Stimulated activated CD8-positive, alpha-beta memory T cell treated with anti-CD3 and anti-CD28 coated beads, Interleukin-4, amount 100 ng/mL, for 1 hour (primary cell): Measurements from ENCODE around the gene COL20A1.

Experiments used
- DNase-seq, 2 donors: peaks; one replicate each; pipeline ENCODE4 v3.0.0-alpha.2; 2020; ENCODE audit warnings: low read depth in 2 of 2, low spot score in 1 of 2

Gene COL20A1

DNA sequence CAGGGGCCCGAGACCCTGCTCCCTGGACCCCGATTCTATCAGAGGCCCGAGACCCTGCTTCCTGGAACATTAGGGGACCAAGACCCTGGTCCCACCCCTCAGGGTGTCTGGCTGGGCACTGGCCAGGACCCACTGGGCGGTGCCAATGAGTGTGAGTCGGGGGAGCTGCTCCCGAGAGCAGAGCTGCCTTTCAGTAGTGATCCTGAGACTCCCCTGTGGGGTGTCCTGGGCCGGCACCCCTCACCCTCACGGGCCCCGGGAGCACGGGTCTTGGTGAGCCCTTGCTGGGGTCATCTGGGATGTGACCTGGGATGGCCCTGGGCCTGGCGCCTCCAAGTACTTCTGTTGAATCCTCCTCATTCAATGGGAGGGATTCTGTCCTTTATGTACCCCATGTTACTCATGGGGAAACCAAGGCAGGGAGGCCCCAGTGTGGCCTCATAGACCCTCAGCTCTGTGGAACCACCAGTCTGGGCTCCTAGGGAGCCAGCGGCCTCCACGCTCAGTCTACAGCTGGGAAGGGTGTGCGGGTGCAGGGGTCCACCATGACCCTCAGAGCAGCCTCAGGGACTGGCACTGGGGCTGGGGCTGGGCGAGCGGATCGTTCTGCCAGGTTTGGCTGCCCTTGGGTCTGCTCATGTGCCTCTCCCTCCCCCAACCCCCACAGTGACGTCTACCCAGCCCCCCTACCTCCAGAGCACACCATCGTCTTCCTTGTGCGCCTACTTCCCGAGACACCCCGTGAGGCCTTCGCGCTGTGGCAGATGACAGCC, 25.6 kb downstream of the COL20A1 start:
- DNase-seq = no peak

DNA sequence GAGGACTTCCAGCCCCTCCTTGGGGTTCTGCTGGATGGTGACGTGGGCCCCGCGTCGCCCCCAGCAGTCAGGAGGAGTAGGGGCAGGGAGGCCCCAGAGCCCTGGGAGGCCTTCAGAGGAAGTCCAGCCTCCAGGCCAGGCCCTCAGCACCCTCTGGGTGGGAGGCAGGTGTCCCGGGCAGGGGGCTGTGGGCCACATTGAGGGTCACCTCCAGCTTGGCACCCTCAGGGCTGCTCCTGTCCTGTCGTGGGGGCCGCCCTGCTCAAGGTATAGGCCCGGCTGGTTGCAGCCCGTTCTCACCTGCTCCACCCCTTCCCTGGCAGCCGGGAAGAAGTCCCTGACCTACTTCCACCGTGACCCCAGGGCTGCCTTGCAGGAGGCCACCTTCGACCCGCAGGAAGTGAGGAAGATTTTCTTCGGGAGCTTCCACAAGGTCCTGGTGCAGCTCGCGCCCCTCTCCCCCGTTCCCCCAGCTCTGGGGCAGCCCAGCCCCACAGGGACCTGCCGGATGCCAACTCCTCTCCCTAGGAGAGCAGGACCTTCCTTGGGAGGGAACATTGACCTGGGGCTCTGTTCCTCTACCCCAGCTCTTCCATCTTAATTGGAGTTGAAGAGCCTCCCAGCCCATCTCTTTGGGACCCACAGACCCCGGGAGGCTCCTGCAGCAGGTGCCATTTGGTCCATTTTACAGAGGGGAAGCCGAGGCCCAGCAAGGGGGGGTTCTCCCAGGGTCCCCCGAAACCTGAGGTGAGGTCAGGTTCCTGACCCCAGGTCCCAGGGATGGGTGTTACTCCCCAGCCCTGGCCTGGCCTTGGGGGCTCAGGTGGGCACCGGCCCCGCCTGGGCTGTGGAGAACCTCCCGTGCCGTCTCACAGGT, 26.4 kb downstream of the COL20A1 start:
- no peak for DNase-seq

DNA sequence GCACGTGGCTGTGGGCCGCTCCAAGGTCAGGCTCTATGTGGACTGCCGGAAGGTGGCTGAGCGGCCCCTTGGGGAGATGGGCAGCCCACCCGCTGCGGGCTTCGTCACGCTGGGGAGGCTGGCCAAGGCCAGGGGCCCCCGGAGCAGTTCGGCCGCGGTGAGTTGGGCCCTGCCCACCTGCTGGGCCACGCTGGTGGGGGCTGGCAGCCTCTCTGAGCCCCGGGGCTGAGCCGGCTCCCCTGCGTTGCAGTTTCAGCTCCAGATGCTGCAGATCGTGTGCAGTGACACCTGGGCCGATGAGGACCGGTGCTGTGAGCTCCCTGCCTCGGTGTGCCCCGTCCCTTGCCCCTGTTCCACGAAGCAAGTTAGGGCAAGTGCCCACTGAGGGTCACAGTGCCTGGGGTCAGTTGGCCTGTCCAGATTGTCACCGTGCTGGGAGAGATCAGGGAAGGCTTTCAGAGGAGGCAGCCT, 27.1 kb downstream of the COL20A1 start:
- DNase-seq = no peak

DNA sequence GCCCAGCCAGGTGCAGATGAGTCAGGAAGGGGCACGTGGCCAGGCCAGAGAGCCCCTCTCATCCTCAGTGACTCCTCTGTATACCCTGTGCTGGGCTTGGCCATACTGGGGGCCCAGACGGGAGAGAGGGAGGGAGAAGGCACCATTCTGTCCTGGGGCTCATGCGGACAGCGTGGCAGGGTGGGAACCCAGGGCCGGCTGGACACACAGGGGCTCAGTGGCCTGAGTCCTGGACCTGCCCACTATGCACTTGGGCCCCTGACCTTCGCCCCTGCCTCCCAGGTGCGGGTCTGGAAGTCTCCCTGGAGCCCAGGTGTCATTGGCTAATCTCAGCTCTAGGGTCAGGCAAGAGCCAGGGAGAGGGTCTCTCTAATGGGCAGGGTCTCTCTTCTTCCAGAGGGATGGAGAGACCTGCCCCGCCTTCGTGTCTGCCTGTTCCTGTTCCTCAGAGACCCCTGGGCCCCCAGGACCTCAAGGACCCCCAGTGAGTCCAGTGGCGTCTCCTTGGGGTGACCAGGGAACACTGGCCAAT, 27.7 kb downstream of the COL20A1 start:
- no peak for DNase-seq

DNA sequence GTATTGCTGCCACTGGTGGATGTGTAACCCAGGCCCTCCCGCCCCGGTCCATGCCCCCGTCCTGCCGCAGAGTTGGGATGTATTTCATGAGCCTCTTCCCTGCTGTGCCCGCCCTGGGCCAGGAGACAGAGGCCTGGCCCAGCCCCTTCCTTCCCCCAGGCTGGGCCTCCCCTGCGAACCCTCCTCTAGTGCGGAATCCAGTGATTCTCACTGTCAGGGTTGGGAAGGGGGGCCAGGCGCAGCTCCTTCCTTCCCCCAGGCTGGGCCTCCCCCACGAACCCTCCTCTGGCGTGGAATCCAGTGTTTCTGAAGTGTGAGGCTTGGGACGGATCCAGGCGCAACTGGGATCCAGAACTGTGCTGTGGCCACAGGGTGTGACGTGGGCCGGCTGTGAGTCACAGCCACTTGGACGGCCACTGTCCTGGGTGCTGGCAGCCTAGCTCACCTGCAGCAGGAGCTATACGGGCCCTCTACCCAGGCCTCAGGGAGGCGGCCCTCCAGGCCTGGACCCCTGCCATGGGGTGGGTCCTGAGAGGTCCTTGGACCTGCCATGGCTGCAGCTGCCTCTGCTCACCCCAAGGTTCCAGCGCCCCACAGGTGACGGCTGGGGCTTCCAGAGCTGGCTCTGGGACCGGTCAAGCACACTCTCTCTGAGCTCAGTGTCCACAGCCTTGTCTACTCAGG, 28.3 kb downstream of the COL20A1 start:
- no peak for DNase-seq

DNA sequence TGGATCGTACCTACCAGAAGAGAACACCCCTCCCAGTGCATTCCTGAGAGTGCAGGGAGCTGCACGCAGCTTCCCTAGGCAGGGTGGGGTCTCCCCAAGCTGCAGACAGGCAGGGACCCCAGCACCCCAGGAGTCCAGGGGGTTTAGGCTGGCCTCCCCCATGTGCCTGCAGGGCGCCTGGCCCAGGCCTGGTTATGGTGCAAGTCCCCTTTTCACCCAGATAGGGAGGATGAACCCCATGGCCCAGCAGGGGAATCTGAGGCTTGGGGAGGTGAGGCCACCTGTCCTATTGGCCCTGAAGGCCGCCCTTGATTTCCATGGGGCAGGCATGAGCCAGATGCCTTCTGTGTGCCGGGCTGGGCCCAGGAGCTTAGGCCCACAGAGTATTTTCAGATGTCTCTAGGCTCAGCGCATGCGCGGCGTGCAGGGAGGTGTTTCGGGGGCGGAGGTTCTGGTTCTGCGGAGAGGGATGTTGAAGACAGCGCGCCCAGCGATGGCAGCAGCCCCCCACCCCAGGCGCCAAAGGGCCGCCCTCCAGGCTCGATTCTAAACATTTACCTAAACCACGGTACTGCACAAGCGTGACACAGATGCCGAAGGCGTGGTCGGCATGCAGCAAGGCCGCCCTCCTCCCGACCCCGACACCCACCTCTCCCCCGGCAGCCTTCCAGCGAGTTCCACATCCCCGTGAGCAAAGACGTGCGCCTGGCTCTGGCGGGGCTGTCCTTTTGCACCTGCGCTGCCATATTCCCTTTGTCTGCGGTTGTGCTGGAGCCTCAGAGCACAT, 29.4 kb downstream of the COL20A1 start:
- no peak for DNase-seq

DNA sequence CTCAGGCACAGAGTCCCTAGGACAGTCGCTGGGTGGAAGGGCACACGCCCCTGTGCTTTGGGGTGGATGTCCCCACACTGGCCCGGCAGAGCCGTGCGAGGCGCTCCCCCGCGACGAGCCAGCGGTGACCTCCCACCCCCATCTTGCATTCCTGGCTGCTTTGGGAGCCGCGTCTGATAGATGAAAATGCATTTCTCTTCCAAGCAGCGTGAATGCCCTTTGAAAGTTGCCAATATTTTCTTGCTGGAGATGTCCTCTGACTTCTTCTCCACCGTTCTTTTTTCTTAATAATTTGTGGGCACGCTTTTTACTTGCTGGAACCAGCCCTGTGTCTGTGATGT, 29.9 kb downstream of the COL20A1 start:
- no peak for DNase-seq

DNA sequence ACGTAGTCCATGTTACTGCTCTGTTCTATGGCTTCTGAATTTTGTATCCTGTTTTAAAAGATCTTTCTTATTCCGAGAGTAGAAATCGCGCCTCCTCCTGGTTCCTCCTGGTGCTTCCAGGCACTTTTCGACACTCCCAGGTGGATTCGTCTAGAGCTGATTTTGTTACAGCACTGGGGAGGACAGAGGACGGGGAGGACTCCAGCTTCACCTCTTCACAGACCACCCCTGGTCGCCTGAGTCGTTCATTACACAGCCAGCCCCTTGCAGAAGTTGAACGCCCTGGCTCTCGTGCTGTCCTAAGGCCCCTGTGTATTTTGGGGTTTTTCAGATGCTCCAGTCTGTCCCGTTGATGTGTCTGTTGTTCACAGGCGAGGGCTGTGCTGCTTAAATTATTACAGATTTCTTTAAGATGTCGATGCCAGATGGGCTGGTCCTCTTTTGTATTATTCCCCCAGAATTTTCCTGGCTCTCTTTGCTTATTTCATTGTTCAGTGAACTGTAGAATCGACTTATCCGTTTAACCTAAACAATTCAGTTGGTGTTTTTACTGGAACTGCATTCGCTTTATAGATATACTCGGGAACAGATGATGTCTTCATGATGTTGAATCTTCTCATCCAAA, 30.5 kb downstream of the COL20A1 start:
- no peak for DNase-seq

DNA sequence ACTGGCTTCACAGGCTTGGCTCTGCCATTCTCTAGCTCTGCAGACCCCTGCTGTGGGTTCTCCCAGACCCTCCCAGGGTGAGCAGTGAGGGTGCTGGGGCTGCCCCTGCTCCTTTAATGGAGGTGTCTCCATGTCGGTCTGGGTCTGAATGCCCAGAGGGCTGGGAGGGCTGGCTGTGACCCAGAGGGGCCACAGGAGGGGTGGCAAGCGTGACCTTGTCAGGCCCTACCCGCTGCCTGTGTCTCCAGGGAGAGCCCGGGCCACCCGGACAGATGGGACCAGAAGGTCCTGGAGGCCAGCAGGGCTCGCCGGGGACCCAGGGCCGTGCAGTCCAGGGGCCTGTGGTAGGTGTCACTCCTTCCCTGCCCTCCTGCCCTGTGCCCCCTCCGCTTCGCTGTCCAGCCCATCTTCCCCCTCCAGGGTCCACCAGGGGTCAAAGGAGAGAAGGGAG, 32.1 kb downstream of the COL20A1 start:
- DNase-seq = no peak

DNA sequence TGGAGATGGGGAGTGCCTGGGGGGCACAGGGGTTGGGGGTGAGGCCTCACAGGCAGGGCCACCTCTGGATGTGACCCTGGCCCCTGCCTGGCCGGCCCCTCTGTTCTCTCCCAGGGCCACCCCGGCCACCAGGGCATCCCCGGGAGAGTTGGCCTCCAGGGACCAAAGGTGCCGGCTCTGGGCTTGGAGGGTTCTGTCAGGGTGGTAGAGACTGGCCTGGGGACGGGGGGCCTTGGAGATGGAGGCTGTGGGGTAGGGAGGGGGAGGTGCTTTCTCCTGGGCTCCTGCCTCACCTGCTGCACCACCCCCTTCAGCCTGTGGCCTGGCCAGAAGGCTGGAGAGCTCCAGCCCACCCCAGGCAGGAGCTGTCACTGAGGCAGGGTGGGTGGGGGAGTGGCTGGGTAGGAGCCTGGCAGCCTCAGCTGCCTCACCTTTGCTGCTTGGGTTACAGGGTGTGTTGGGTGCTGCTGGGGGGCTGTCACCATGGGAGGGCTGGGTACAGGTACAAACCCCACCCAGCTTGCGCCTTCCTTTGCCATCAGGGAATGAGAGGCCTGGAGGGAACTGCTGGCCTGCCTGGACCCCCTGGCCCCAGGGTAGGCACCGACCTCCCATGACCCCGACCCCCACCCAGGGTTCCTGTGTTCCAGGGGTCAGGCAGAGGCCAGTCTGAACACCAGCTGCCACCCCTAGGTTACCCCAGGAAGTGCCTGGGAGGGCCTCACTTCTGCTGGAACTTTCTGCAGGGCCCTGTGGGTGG, 32.7 kb downstream of the COL20A1 start:
- no peak for DNase-seq

DNA sequence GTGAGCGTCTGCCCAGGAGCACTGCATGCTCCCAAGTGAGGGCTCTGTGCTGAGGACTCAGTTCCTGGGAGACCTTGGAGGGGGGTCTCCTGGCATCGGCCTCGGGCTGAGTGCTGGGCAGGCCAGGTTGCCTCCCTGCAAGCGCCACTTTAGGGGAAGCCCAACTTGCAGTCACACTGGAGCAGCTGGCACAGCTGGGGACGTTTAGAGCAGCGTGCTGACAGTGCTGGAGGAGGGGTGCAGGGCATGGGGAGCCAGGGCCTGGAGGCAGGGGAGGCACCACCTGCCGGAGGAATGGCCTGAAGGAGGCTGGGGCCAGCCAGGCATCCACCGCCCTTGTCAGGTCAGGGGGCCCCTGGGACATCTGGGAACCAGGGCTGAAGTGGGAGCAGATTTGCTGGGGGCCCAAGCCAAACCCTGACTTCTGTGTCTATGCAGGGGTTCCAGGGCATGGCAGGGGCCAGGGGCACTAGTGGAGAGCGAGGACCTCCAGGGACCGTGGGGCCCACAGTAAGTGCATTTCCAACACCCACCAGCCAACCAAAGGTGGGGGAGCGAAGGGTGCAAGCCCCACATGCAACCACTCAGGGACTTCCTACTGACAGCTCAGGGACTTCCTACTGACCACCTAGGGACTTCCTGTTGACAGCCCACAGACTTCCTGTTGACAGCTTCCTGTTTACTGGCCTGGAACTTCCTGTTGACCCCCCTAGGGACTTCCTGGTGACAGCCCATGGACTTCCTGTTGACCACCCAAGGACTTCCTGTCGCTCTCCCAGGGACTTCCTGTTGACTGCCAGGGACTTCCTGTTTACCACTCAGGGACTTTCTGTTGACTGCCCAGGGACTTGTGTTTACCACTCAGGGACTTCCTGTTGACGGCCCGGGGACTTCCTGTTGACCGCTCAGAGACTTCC, 33.6 kb downstream of the COL20A1 start:
- no peak for DNase-seq

DNA sequence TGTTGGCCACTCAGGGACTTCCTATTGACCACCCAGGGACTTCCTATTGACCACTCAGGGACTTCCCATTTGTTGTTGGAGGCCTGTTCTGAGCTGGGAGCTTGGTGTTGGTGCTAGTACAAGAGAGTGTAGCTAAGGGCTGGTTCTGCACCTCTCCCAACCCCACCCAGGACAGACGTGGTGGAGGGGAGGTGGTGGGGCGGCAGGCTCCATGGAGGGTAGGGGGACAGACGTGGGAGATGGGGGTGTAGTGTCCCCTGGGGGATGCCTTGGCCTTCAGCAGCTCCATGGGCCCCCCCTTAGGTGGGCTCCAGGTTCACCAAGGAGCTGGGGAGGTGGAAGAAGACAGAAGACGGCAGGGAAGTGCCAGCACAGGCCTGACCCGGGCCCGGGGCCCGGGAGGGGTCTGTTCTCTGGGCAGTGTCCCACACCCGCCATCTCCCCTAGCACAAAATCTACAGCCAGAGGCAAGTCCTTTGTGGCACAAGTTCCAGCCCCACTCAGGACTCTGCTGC, 34.3 kb downstream of the COL20A1 start:
- DNase-seq = no peak

DNA sequence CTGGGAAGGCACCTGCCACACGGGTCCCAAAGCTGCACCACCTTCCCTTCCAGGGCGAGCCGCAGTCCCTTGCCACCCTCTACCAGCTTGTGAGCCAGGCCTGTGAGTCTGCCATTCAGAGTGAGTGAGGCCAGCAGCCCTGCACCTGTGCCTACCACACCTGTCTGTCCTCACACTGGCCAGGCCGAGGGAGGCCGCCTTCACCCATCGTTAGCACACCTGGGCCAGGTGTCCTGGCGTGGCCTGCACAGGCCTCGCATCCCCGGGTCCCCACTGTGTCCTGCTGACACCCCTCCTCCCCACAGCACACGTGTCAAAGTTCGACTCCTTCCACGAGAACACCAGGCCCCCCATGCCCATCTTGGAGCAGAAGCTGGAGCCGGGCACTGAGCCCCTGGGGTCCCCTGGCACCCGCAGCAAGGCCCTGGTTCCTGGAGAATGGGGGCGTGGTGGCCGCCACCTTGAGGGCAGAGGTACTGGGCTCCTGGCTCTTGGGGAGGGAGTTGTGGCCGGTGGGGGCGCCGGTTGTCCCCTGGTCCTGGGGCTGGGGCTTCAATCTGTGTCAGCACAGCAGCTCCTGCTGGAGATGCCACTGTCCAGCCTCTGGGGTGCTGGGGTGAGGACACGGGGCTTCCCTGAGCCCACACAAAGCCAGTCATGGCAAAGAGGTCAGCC, 35.2 kb downstream of the COL20A1 start:
- no peak for DNase-seq

DNA sequence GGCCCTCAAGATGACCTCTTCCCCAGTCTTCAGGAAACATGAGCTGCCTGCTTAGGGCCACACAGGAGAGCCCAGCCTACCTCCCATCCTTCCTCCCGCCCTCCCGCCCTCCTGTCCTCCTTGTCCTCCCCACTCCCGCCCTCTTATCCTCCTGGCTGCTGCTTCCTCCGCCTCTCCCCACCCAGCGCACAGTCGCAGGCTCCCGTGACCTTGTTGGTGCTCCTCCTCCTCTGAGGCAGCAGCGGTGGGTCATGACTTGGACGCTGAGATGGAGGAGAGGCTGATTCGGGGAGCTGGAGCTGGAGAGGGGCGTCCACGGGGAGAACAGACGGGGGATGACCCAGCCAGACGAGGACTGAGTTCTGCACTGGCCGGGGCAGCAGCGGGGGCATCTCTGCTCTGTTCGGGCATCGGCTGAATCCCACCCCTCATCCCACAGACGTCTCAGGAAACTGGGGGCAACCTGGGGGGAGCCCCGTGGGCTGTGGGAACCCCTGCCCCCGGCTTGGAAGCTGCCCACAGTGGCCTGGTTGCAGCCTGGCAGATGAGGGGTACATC, 35.8 kb downstream of the COL20A1 start:
- DNase-seq = no peak

DNA sequence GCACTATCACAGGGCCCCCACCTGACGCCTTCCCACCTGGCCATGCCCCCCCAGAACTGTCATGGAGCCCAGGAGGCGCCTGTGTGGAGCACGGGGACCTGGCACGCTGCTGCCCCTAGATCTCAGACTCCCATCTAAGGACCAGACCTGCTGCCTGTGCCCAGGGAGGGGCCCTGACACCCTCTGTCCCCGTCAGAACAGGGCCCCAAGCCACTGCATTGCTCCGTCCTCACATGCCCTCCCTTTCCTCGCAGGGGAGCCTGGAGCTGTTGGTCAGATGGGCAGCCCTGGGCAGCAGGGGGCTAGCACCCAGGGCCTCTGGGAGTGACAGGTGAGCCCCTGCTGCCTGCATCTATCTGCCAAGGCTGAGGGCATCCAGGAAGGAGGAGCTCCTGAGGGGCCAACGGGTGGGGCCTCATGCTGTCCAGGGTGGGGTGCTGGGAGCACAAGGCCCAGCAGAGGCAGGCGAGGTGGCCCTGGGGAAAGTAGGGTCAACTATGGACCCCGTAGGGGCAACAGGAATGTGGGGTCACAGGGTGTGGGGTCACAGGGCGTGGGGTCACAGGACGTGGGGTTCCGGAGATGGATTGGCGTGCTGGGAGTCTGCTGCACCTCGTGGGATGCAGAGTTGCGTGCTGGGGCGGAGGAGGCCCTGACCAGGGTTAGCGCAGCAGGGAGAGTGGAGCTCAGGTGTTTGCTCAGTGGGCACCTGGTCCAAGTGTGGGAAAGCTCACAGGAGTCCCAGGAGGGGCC, 36.5 kb downstream of the COL20A1 start:
- DNase-seq = no peak

DNA sequence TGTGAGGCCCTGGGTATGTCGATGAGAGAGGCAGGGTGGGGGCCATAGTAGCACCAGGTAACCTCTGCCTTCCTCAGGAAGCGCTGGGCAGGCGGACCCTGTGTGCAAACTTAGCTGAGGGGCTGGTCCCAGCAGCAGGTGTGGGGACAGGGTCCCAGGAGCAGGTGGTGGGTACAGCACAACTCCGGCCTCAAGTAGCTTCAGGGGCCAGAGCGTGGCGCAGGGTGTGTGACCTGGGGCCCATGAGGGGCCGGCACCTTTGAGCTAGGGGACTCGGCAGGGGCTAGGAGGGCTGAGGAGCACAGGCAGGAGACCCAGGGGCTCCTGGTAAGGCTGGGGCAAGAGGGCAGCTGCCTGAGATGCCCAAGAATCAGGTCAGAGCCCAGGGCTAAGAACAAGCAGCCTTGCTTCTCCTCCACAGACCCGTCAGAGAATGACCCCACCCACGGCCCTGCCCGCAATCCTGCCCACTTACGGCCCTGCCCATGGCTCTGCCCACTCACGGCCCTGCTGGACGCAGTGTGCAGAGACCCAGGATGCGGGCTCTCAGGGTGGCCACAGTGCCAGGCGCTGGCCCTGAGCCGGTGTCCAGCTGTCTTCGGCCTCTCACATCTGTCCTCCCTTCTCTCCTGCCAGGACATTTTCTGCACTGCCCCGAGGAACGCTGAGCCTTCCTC, 37.2 kb downstream of the COL20A1 start:
- no peak for DNase-seq
